Measurements from ENCODE around the gene ZFP82. TPM values are rescaled to one million over a fixed set of nuclear protein-coding genes. Genes with fewer than 3 reads are reported as not detected.

ZFP82 gene
- 3.0 TPM for total RNA-seq

DNA sequence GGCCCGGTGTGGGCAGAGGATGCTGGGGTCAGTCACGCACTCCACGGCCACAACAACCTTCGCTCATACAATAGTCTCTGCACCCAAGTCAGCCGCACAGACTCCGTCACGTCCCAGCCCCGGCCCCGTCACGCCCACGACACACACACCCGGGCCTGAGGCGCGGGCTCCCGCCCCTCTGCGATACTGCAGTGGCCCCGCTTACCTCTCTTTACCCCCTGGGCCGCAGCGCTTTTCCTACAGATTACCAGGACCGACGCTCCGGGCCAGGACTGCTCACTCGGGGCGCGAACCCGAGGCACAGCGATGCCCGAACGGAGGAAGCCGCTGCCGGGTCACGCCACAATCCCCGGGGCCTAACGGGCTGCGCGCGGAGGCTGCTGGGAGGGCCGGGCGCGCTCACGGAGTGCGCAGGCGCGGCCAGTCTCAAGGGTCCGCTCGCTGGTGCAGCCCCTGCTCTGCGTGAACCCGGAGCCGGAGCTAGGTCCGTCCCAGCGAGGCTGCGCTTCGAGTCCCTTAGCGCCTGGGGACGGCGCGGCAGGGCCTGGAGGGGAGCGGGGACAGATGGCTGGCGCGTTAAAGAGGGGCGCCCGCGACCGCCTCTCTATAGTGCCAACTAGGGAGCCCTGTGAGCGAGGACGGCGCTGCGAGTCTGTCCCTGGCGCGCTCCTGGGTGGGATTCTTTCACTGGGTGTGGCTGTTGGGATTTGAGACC lies at the start of gene ZFP82:
Gene ZFP82 (minus strand): TSS at position 358 of the 715 bp plus-strand sequence. CDS start 8,855 bp downstream, outside the sequence.
- DNase-seq (ENCODE audit: low read depth in 2 of 3, low spot score in 2 of 3) = peak; percentile 44 to 90 (median 83)

DNA sequence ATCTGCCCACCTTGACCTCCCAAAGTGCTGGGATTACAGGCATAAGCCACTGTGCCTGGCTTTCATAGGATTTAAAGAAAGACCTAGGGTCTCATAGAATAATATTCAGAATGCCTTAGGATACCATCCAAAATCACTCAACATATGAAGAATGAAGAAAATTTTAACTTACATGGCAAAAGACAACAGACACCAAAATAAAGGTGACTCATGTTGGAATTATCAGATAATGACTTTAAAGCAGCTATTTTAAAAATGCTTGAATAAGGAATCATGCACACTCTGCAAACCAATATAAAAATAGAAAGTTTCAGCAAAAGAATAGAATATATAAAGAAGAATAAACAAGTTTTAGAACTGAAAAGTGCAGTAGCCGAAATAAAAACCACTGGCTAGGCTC lies 41.6 kb upstream of the ZFP82 start:
- DNase-seq (ENCODE audit: low read depth in 2 of 3, low spot score in 2 of 3) = no peak

GRCh38 chr19:36456831-36457230 lies 38.4 kb upstream of the ZFP82 start:
- DNase-seq (ENCODE audit: low read depth in 2 of 3, low spot score in 2 of 3) = no peak

DNA sequence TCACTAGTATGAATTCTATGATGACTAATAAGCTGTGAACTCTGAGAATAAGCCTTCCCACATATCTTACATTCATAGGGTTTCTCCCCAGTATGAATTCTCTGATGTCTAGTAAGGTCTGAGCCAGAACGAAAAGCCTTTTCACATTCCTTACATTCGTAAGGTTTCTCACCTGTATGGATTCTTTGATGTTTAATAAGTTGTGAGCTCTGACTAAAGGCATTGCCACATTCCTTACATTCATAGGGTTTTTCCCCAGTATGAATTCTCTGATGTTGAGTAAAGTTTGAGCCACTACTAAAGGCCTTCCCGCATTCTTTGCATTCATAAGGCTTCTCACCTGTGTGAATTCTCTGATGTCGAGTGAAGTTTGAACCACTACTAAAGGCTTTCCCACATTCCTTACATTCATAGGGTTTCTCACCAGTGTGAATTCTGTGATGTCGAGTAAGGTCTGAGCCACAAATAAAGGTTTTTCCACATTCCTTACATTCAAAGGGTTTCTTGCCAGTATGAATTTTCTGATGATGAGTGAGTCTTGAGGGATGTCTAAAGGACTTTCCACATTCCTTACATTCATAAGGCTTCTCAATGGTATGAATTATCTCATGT lies 30.7 kb upstream of the ZFP82 start:
- DNase-seq (ENCODE audit: low read depth in 2 of 3, low spot score in 2 of 3) = no peak

GRCh38 chr19:36441339-36441738 lies 22.9 kb upstream of the ZFP82 start:
- no peak for DNase-seq (ENCODE audit: low read depth in 2 of 3, low spot score in 2 of 3)

- DNase-seq (ENCODE audit: low read depth in 2 of 3, low spot score in 2 of 3) = no peak
Observed at GRCh38 chr19:36436531-36436930, 18.1 kb upstream of the ZFP82 start.

DNA sequence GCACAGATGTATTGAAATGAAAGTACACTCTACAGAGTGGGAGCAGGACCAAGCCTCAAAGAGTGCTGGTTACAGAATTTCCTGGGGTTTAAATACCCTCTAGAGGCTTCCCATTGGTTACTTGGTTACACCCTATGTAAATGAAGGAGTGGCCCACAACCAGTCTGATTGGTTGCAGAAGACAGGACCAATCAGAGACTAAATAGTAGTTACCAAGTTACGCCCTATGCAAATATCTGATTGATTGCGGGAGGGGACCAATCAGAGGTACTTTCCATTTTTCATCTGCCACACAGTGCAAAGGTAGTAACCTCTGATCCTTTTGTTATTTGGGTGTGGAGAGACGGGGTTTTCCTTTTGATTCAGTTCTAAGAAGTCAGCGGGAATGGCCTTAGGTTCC lies 5.5 kb upstream of the ZFP82 start:
- no peak for DNase-seq (ENCODE audit: low read depth in 2 of 3, low spot score in 2 of 3)

DNA sequence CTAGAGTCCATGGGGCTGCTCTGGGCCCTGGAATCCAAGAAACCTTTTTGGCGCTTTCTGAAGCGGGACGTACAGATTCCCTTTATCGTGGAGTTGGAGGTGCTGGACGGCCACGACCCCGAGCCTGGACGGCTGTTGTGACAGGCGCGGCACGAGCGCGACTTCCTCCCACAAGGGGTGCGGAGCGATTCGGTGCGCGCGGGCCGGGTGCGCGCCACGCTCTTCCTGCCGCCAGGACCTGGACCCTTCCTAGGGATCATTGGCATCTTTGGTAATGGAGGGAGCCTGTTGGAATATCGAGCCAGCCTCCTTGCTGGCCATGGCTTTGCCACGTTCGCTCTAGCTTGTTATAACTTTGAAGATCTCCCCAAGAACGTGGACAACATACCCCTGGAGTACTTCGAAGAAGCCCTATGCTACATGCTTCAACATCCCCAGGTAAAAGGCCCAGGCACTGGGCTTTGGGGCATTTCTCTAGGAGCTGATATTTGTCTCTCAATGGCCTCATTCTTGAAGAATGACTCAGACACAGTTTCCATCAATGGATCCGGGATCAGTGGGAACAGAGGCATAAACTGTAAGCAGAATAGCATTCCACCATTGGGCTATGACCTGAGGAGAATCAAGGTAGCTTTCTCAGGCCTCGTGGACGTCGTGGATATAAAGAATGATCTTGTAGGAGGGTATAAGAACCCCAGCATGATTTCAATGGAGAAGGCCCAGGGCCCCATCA lies 3.5 kb upstream of the ZFP82 start:
- DNase-seq (ENCODE audit: low read depth in 2 of 3, low spot score in 2 of 3) = no peak

GRCh38 chr19:36420961-36421748 lies 2.7 kb upstream of the ZFP82 start:
- DNase-seq (ENCODE audit: low read depth in 2 of 3, low spot score in 2 of 3) = peak in 2 of 3 donors; percentile 9 to 12

GRCh38 chr19:36417752-36418286 lies 625 bp downstream of the ZFP82 start:
- DNase-seq (ENCODE audit: low read depth in 2 of 3, low spot score in 2 of 3) = no peak

GRCh38 chr19:36409841-36410240 lies 8.6 kb downstream of the ZFP82 start:
- DNase-seq (ENCODE audit: low read depth in 2 of 3, low spot score in 2 of 3) = no peak

- DNase-seq (ENCODE audit: low read depth in 2 of 3, low spot score in 2 of 3) = no peak
Observed at GRCh38 chr19:36408101-36408500, 10.3 kb downstream of the ZFP82 start.

DNA sequence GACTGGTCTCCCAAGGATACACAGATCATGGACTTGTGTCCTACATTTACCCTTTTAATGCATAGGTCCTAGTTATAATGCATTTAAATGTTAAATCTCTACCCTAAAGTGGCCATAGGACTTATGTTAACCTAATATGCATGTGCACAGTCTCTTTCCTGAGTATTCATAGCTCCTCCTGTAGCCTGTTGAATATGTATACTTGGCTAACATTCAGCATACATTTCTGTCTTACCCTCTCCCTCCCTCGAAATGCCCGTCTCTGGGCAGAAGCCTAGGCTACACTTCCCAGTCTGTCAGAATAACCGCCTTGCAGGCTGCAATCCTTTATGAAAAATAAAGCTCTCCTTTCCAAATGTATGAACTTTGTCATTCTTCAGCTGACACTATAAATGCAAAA lies 13.9 kb downstream of the ZFP82 start:
- DNase-seq (ENCODE audit: low read depth in 2 of 3, low spot score in 2 of 3) = no peak

- DNase-seq (ENCODE audit: low read depth in 2 of 3, low spot score in 2 of 3) = no peak
Observed at GRCh38 chr19:36401475-36401874, 17.0 kb downstream of the ZFP82 start.

DNA sequence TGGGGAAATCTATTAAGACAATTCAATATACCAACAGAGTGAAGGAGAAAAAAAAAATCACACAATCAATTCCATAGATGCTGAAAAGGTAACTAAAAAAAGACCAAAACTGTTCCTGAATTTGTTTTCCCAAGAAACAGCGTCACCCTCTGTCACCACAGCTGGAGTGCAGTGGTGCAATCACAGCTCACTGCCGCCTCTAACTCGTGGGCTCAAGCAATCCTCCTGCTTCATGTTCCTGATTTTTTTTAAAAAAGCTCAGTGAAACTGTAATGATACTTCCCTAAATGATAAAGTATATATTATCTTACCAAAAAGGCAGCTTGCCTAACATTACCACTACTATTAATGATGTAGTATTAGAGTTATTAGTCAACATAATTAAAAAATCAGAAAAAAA lies 19.9 kb downstream of the ZFP82 start:
- DNase-seq (ENCODE audit: low read depth in 2 of 3, low spot score in 2 of 3) = no peak

- no peak for DNase-seq (ENCODE audit: low read depth in 2 of 3, low spot score in 2 of 3)
Observed at GRCh38 chr19:36392916-36393673, 25.3 kb downstream of the ZFP82 start.

GRCh38 chr19:36379510-36379819 lies 39.0 kb downstream of the ZFP82 start:
- DNase-seq (ENCODE audit: low read depth in 2 of 3, low spot score in 2 of 3) = no peak

GRCh38 chr19:36378625-36379509 lies 39.6 kb downstream of the ZFP82 start, which contains the start of gene ZFP14:
Gene ZFP14 (minus strand): TSS chr19:36379201. CDS start chr19:36367892, 11,309 bp downstream.
- peak; percentile 78 to 98 (median 96) for DNase-seq (ENCODE audit: low read depth in 2 of 3, low spot score in 2 of 3)

GRCh38 chr19:36377541-36378178 lies 40.8 kb downstream of the ZFP82 start:
- DNase-seq (ENCODE audit: low read depth in 2 of 3, low spot score in 2 of 3) = no peak
